ENCODE measurements around the gene CISD3.

Gene CISD3, protein sequence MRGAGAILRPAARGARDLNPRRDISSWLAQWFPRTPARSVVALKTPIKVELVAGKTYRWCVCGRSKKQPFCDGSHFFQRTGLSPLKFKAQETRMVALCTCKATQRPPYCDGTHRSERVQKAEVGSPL

DNA sequence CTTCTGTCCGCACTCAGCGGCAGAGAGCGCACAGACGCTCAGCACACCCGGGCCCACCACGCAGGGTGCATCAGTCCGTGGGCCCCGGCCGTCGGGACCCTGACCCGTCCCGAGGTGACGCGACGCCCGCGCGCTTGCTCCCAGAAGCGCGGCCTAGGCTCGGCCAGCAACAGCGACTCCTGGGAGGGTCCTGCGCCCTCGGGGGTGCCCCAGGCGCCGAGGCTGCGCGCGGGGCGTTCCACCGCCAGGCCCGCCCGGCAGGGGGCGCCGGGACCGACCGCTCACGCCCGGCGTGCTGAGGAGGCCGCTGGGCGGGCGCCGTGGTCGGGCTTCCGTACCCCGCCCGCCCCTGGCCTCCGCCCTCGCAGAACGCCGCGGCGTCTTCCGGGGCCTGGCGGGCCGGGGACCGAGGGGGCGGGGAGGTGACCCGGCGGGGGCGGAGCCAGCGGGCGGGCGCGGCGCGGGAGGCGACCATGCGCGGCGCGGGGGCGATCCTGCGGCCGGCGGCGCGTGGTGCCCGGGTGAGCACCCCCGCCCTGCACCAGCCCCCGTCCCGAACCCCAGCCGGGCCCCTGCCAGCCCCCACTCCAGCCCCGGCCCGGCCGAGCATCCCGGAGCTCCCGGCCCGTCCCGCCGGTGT is at the start of gene CISD3:
Gene CISD3, plus strand, starts transcription at position 456 of the 640 bp plus-strand sequence. Its CDS starts 18 bp downstream, at position 474.
- DNase-seq, result peak; percentile 82 to 90

DNA sequence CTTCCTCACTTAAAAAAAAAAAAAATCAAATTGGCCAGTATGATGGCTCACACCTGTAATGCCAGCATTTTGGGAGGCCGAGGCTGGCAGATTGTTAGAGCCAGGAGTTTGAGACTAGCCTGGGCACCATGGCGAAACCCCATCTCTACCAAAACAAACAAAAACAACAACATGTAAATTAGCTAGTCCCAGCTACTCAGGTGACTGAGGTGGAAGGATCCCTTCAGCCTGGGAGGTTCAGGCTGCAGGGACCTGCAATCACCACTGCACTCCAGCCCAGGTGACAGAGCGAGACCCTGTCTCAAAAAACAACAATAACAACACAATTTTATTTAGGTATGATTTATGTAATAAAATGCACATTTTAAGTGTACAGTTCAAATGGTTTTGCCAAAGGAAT is 49.0 kb upstream of the CISD3 start:
- DNase-seq, result no peak

DNA sequence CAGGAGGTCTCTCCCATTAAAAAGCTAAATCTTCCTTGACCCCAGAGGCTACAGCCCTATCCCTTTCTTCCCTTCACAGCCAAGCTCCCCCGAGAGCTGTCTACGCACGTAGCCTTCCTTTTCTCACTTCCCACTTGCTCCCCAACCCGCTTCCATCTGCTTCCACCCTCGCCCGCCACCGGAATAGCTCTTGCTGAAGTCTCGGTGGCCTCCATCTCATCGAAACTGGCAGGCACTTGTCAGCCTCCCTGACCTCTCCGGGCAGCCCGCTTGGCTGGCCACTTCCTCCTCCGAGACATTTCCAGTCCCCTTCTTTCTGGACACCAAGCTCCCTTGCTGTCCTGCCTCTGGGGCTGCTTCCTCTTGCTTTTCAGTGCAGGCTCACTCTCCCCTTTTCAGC is 44.6 kb upstream of the CISD3 start:
- no peak for DNase-seq

DNA sequence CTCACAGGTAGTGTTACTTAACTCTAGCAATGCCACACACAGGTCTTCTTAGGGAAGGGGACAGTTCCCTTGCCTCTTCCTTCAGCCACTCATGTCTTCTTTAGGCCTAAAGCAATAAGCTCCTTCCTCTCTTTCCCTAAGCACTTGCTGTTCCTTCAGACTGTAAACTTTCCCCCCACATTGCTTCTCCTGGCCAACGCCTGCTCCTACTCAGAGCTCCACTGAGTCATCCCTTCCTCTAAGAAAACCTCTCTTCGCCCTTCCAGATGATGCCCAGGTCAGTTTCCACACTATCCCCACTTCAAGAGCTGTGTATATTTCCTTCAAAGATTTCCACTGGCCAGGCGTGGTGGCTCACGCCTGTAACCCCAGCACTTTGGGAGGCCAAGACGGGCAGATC is 42.9 kb upstream of the CISD3 start:
- no peak for DNase-seq

DNA sequence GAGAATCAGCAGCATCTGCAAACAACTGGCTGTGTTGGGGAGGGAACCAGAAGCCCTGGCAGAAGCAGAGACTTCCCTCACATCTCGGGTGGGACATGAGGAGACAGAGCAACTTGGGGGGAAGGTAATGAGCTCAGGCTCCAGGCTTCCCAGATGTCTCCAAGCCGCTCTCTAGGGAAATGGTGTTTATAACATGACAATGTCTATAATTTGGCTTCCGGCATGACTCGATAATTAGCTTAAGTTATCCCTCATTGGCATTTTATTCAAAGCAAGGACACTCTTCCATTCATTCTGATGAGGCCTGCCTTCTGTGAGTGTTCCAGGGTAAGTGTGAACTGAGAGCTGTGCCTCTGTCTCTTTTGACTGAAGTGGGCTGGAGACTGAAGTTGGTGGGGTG is 39.8 kb upstream of the CISD3 start:
- DNase-seq, result no peak

DNA sequence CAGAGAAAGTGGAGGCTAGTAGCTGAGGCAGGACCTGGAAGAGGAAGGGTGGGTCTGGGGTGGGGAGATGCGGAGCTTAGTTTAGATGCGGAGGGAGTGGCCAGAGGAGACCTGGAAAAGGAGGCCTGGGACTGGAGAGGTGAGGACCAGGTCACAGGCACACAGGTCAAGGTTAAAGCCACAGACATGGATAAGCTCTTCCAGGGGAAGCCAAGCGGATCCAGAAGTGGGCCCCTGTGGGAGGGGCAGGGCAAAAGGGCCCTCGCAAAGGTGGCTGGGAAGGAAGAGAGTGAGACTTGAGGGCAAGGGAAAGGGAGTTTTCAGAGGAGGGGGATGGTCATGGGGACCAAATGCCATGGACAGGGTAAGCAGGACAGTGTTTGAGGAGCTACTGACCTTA is 39.0 kb upstream of the CISD3 start:
- DNase-seq, result no peak

DNA sequence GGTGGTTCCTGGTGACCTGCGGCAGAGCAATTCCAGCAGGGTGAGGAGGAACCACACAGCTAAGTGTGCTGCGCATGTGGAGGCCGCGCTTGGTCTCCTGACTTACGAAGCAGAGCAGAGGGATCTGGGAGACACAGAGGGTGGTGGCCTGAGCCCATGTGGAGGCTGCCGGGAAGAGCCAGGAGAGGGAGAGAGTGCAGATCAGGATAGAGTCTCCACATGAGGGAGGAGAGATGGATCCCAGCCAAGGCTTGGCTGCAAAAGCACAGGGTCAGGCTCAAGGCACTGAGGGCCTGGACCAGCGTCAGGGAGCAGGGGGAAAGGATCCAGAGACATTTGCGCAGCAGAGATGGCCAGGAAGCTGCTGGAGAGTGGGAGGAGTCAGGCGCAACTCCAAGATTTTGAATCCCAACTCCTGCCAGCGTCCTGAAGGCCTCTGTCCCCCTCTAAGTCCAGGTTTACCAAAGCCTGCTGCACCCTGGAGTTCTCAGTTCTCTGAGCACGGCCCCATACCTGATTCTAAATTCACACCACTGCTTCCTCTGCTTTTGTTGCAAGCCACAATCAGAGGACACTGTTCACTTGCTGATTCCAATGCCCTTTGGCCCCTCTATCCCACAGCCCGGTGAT is 36.3 kb upstream of the CISD3 start:
- no peak for DNase-seq

DNA sequence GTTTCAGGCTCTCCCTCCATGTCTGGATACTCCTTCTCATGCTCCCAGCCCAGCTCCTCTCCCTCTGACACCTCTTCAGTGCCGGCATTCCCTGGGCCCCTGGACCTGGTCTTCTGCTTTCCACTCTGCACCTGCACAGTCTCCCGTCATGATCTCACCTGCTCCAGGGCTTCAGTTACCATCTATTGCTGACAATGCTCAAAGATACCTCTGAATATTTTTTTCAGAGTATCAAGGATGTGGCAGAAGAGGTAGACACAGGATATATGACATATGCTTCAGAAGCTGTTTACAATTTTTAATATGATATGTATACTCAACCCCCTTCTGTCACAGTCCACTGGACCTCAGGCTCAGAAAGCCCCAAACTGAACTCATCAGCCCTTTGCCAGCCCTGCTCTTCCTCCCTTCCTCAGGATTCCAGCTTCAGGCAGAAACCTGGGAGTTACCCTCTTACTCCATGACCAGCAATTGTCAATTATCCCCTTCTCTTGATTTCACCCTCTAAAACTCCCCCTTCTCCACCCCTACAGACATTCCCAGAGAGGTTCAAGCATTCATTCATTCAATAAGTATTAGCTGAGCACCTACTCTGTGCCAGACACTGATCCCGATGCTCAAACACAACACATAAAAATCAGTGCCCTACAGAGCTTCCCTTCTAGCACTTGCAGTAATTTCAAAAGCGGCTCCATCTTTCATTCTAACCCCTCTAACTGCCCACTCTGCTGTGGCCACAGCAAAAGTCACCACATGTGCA is 32.9 kb upstream of the CISD3 start:
- DNase-seq, result no peak

DNA sequence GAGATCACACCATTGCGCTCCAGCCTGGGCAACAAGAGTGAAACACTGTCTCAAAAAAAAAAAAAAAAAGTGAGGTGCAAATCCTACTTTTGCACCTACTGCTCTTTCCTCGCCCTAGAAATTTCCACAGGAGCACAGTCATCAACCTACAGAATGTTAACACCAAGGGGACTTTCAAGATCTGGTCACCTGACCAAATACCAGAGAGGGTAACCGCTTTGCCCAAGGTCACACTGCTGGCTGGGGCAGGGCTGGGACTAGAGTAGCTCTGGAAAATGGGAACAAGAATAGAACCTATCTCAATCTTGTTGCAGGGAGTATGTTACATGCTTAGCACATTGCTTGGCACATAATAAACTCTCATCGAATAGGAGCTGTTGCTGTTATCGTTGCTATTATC is 31.4 kb upstream of the CISD3 start:
- no peak for DNase-seq

DNA sequence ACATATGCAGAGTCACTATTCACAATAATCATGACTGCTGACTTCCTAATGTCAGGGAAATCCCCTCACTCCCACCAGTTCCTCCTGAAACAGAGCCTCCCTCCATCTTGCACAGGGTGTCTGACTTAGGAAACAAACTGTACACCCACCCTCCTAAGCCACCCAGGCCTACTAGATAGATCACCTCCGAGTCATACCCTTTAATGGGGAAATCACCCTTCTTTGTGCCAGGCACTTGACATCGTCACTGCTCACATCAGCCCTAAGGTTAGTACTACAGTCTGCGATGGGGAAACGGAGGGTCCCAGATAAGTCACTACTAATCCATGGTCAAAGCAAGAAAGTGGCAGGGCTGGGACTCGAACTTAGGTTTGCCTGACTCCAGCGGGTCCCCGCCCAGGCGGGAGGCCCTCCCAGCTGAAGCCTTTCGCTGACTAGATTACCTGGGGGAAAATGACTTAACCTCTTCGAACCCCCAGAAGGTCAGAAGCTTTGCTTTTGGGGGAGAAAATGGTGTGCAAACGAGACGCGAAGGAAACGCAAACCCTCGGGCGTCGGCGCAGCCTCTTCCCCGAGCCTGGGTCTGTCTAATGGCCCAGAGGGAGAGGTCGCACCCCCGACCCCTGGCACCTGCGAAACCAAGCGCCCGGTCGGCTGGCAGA is 28.5 kb upstream of the CISD3 start:
- DNase-seq, result peak; percentile 86 to 87

DNA sequence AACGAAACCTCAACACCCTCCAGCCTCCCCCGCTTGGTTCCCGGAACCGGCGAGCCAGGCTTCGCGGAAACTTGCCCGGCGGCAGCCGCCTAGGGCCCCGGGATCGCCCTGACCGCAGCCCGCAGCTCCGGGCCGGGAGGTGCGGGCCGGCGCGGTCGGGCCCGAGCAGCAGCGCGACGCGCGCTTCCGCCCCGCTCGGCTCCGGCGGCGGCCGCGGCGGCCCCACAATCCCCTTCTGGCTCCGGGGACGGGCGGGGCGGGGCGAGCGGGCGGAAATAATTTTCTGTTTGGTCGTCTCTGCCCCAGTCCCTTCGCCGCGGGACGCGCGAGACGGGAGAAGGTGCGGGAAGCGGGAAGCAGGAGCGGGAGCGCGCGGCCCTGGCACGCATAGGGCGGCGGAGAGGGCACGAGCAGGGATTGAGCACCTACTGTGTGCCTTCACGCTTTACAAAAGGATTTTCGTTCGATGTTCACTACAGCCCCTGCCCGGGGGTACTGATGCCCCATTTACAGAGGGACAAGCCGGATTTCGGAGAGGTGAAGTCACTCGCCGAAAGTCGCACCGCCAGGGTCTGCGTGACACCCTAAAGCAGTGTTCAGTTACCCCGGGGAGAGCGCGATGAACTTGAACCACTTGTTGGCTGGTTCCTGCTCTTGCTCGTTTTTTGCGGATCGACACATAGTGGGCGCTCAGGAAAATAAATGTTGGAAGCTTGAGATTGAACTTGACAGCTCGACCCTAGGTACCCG is 27.8 kb upstream of the CISD3 start:
- DNase-seq, result peak; percentile 80 to 83

DNA sequence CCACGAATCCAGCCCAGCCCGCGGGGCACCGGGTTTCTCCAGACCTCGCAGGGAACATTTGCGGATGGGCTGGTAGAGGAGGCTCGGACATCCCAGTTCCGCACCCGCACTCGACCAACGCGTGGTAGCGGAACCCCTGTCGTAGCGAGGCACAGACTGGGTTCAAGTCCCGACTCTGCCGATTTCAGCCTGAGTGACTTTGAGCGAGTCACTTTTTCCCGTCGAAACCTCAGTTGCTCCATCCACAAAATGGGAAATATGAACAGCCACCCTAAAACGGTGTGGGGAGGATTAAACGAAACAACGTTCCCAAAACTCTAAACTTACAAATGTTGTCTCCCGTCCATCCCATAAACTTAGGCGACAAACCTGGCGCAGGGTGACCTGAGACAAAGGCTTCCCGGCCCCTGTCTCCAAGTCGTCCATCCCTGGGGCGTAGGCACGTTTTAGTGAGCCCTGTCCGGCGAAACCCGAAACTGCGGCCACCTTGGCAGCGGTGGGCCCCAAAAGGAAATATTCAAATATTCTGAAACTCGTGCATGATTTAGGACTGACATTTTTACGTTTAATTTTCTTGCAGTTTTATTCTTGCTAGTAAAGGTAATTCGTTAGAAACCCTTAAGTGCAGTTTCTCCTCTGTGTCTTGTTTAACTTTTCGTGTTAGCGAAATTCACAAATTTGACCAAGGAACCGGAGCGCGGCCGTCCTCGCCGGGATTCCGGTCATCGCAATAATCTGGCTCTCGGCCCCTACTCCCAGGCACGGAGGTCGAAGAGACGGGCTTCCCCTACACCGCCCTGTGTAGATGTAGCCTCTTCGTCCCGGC is 27.0 kb upstream of the CISD3 start:
- DNase-seq, result peak; percentile 46 to 54

DNA sequence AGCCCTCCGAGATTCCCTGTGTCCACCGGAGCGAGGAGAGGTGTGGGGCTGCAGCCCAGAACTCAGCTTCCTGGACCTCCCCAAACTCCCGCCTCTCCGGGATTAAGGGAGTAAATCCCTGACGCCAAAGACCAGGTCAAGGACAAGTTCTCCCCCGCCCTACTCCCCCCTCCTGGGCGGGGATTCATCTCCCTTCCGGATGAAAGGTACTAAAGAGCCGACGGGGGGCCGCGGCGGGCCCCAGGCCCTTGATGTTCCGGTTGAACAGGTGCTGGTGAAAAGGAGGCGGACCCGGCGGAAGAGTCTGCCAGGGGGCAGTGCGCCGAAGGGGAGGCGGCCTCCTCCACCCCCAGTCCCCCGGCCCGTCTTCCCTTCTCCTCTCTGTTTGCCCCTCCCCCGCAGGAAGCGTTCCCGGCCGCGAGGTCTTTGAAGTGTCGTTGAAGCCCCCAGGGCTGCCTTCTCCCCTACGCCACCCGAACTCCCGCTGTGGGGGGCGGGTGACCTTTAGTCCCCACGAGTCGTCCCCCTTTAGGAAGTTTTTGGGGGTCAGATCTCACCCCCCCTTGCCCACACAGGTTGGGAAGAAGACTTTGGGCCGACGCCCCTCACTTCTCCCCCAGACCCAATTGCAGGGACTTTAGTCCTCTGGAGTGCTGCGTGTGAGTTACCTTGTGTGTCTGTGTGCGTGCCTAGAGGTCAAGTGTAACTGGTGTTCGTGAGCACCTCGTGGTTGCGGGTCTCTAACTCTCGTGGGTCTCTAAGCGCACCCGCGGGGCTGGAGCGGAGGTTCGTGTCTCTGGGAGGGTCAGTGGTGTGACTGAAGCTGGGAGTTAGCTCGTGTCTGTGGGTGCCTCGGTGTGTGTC is 26.2 kb upstream of the CISD3 start:
- DNase-seq, result peak; percentile 86 to 93

DNA sequence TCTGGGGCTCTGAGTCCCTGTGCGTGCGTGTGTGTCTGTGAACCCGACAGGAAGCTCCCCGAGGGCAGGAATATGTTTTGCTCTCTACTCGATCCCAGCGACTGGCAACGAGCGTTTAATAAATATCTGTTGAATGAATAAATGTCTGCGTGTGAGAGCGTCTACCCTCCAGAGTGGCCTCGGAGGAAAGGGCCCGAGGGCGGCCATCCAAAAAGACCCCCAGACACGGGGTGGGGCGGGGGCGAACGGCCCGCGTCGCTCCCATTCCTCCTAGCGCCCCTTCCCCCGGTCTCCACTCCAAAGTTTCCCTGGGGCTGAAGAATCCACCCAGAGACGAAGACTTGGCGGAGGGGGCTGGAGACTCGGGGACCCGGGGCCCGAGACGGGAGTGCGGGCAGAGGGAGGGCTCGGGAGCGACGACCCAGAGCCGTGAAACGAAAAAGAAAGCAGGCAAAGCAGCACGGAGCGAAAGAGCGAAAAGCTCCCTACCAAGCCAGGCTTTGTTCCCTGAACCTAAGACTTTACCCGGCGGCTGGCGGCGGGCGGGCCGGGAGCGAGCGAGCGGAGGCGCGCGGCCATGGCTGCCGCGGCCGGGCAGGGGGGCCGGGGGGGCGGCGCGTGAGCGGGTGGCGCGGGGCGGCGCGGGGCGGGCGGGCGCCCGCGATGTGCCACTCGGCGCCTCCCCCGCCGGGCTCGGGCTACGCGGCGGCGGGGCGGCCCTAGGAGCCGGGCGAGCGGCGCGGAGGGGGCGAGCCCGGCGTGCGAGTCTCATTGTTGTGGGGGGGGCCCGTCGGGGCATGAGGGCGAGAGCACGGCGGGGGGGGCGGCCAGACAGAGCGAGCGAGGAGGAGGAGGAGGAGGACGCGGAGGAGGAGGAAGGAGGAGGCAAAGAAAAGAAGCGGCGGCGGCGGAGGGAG is 25.3 kb upstream of the CISD3 start, which contains the start of gene MLLT6:
Gene MLLT6, plus strand, starts transcription at position 668 of the 917 bp plus-strand sequence. CDS start 360 bp downstream, outside the sequence.
- DNase-seq, result peak; percentile 76 to 78

DNA sequence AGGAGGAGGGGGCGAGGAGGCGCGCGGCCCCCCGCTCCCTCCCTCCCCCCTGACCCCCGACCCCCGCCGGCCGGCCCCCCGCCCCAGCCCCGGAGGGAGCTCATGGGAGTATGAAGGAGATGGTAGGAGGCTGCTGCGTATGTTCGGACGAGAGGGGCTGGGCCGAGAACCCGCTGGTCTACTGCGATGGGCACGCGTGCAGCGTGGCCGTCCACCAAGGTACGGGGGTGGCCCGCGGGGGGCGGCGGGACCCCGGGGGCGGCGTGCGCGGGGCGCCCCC is 24.7 kb upstream of the CISD3 start:
- no peak for DNase-seq

DNA sequence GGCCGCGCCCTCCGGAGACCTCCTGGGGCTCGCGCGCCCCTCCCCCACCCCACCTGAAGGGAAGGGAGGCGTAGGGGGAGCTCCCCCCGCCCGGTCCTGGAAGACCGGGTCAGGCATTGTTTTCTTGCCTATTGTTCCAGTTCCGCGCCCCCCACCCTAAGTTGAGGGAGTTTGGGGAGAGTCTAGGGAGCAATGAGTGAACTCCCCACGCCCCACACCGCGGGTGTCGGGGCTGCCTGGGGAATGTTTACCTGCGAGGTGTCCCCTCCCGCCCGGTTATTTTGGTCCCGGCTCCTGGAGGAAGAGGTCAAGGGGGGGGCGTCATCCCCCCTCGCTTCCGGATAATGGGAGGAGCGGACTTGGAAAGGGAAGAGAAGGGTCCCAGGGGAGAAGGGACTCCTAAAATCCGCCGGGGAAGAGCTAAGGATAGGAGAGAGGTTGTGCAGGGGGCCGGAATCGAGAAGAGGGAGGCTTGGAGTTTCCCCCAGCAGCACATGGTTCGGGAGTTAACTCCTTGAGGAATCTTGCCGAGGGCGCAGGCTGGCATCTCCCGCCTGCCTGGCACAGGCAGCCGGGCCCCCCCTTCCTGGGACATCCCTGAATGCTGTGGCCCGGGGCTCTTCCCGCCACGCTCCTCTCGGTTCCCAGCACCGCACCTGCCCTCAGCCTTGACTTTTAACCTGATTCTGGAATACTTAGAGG is 24.2 kb upstream of the CISD3 start:
- DNase-seq, result peak; percentile 58 to 59

DNA sequence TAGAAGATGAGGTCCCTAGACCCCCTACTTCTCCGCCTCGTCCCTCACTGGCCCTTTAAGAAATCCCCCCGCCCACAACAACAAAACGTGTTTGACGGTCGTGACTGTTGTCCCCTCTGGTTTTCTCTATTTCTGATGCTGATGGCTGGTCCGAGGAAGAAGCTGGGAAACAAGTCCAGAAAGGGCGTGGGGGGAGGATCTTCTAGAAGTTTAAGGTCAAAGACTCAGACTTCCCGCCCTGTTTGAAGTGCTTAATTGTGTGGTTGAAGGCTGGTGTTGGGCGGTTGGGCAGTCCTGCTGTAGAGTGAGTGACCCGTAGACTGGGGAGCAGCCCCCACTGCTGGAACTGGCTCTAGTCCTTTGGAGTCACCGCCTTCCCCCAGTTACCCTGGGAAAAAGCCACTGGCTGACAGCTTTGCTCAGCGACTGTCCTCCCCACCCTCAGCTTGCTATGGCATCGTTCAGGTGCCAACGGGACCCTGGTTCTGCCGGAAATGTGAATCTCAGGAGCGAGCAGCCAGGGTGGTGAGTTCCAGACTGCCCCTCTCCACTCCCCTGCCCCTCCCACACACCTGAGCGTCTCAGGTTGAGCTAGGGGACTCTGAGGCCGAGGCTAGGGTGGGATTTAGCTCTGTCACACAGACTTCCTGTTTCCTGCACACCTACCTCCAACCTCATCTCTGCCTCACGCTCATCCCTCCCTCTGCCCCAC is 23.5 kb upstream of the CISD3 start:
- DNase-seq, result peak; percentile 46 to 51

DNA sequence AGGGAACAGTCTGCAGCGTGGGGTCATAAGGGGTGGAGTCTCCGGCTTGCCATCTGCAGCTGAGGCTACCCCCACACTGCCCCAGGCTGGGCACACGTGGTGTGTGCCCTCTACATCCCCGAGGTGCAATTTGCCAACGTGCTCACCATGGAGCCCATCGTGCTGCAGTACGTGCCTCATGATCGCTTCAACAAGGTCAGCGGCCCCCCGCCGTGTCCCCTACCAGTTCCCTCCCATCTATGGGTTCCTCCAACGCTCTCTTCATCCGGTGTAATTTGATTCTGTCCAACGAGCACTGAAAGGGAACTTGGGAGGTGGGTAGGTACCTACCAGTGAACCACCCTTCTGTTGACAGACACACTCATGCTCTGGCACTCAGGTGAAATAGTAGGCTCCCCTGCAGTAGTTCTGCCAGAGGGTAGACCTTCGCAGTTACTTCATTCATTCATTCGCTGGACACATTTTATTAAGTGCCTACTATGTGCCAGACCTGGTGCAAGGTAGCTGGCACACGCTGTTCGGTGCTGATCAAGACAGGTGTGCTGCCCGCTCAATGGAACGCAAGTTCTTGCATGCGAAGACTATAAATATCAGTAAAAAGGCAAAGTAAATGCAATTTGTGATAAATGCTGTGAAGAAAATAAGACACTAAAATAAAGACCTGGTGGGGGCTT is 22.3 kb upstream of the CISD3 start:
- no peak for DNase-seq

Measured in stimulated activated CD4-positive, alpha-beta T cell treated with anti-CD3 and anti-CD28 coated beads, Interleukin-2, amount 100 ng/mL, for 24 hours (primary cell).